ENCODE data around the gene ABCF3.

ABCF3 gene

GRCh38 chr3:184203526-184203925 is 17.5 kb downstream of the ABCF3 start:
- DNase-seq (ENCODE audit: low spot score) (no peak), ATAC-seq (ENCODE audit: low read depth) (no peak)
- Histone ChIP-seq H3K9me3 (ENCODE audit: severe bottlenecking) (no peaks in the 10 kb centered on the region), H3K27ac (ENCODE audit: poor library complexity, severe bottlenecking) (no peak overlapping the region), H3K4me3 (ENCODE audit: severe bottlenecking) (no peak overlapping the region), H3K27me3 (ENCODE audit: insufficient read depth, poor library complexity, severe bottlenecking) (no peaks in the 10 kb centered on the region), H3K36me3 (ENCODE audit: low read depth) (no peaks in the 10 kb centered on the region), H3K4me1 (ENCODE audit: insufficient read depth, poor library complexity, severe bottlenecking) (no peaks in the 10 kb centered on the region)
- TF ChIP-seq CTCF (IDR thresholded peaks at IDR 0.05; ENCODE audit: poor library complexity, severe bottlenecking): no peak

GRCh38 chr3:184209146-184209923 is 23.3 kb downstream of the ABCF3 start:
- no peaks in the 10 kb centered on the region for H3K9me3 ChIP-seq (ENCODE audit: severe bottlenecking)
- H3K36me3 ChIP-seq (ENCODE audit: low read depth): no peaks in the 10 kb centered on the region
- no peak for ATAC-seq (ENCODE audit: low read depth)
- no peaks in the 10 kb centered on the region for H3K27me3 ChIP-seq (ENCODE audit: insufficient read depth, poor library complexity, severe bottlenecking)
- no peaks in the 10 kb centered on the region for H3K4me1 ChIP-seq (ENCODE audit: insufficient read depth, poor library complexity, severe bottlenecking)
- H3K27ac ChIP-seq (ENCODE audit: poor library complexity, severe bottlenecking): no peak overlapping the region
- DNase-seq (ENCODE audit: low spot score): no peak
- no peak for TF ChIP-seq CTCF (IDR thresholded peaks at IDR 0.05; ENCODE audit: poor library complexity, severe bottlenecking)
- no peak overlapping the region for H3K4me3 ChIP-seq (ENCODE audit: severe bottlenecking)

- Histone ChIP-seq H3K4me1 (ENCODE audit: insufficient read depth, poor library complexity, severe bottlenecking) (no peaks in the 10 kb centered on the region), H3K9me3 (ENCODE audit: severe bottlenecking) (no peaks in the 10 kb centered on the region), H3K36me3 (ENCODE audit: low read depth) (no peaks in the 10 kb centered on the region), H3K27me3 (ENCODE audit: insufficient read depth, poor library complexity, severe bottlenecking) (no peaks in the 10 kb centered on the region), H3K27ac (ENCODE audit: poor library complexity, severe bottlenecking) (no peak overlapping the region), H3K4me3 (ENCODE audit: severe bottlenecking) (no peak overlapping the region)
- DNase-seq (ENCODE audit: low spot score) (no peak), ATAC-seq (ENCODE audit: low read depth) (no peak)
- no peak for TF ChIP-seq CTCF (IDR thresholded peaks at IDR 0.05; ENCODE audit: poor library complexity, severe bottlenecking)
Observed at GRCh38 chr3:184211297-184211696, 25.3 kb downstream of the ABCF3 start.

- TF ChIP-seq CTCF (IDR thresholded peaks at IDR 0.05; ENCODE audit: poor library complexity, severe bottlenecking): no peak
- DNase-seq (ENCODE audit: low spot score) (no peak), ATAC-seq (ENCODE audit: low read depth) (no peak)
- Histone ChIP-seq H3K36me3 (ENCODE audit: low read depth) (no peaks in the 10 kb centered on the region), H3K9me3 (ENCODE audit: severe bottlenecking) (no peaks in the 10 kb centered on the region), H3K27me3 (ENCODE audit: insufficient read depth, poor library complexity, severe bottlenecking) (no peaks in the 10 kb centered on the region), H3K4me3 (ENCODE audit: severe bottlenecking) (no peak overlapping the region), H3K27ac (ENCODE audit: poor library complexity, severe bottlenecking) (no peak overlapping the region), H3K4me1 (ENCODE audit: insufficient read depth, poor library complexity, severe bottlenecking) (no peaks in the 10 kb centered on the region)
Observed at GRCh38 chr3:184211718-184212117, 25.7 kb downstream of the ABCF3 start.

- Histone ChIP-seq H3K4me1 (ENCODE audit: insufficient read depth, poor library complexity, severe bottlenecking) (no peaks in the 10 kb centered on the region), H3K36me3 (ENCODE audit: low read depth) (no peaks in the 10 kb centered on the region), H3K27me3 (ENCODE audit: insufficient read depth, poor library complexity, severe bottlenecking) (no peaks in the 10 kb centered on the region), H3K4me3 (ENCODE audit: severe bottlenecking) (no peak overlapping the region), H3K27ac (ENCODE audit: poor library complexity, severe bottlenecking) (no peak overlapping the region), H3K9me3 (ENCODE audit: severe bottlenecking) (no peaks in the 10 kb centered on the region)
- DNase-seq (ENCODE audit: low spot score): no peak
- no peak for TF ChIP-seq CTCF (IDR thresholded peaks at IDR 0.05; ENCODE audit: poor library complexity, severe bottlenecking)
- no peak for ATAC-seq (ENCODE audit: low read depth)
Observed at GRCh38 chr3:184218814-184219213, 32.8 kb downstream of the ABCF3 start.
